ENCODE measurements around the gene CCDC102A.

GRCh38 chr16:57504491-57504890 lies 31.9 kb downstream of the CCDC102A start:
- TF ChIP-seq AEBP2 (tag by site-specific recombination; IDR thresholded peaks at IDR 0.05; ENCODE audit: borderline replicate concordance) = no peak
- TF ChIP-seq, protein P1, sequence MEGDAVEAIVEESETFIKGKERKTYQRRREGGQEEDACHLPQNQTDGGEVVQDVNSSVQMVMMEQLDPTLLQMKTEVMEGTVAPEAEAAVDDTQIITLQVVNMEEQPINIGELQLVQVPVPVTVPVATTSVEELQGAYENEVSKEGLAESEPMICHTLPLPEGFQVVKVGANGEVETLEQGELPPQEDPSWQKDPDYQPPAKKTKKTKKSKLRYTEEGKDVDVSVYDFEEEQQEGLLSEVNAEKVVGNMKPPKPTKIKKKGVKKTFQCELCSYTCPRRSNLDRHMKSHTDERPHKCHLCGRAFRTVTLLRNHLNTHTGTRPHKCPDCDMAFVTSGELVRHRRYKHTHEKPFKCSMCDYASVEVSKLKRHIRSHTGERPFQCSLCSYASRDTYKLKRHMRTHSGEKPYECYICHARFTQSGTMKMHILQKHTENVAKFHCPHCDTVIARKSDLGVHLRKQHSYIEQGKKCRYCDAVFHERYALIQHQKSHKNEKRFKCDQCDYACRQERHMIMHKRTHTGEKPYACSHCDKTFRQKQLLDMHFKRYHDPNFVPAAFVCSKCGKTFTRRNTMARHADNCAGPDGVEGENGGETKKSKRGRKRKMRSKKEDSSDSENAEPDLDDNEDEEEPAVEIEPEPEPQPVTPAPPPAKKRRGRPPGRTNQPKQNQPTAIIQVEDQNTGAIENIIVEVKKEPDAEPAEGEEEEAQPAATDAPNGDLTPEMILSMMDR (tag by site-specific recombination; IDR thresholded peaks at IDR 0.05) = no peak
- TF ChIP-seq SP3 (tag by site-specific recombination; IDR thresholded peaks at IDR 0.05) = no peak
- TF ChIP-seq ZFP3 (tag by site-specific recombination; IDR thresholded peaks at IDR 0.05; ENCODE audit: low read depth) = no peak
- TF ChIP-seq ZBTB11 (tag by site-specific recombination; conservative IDR thresholded peaks at IDR 0.05; ENCODE audit: low read depth) = no peak
- TF ChIP-seq REST (tag by site-specific recombination; IDR thresholded peaks at IDR 0.05) = no peak
- no peak for TF ChIP-seq BCL11A (tag by site-specific recombination; IDR thresholded peaks at IDR 0.05; ENCODE audit: low read depth)
- TF ChIP-seq ZNF561 (tag by site-specific recombination; IDR thresholded peaks at IDR 0.05; ENCODE audit: borderline replicate concordance) = no peak

Measured in HEK293 (cell line).